ENCODE measurements around the gene KCND3. TPM values are rescaled to one million over a fixed set of nuclear protein-coding genes. Genes with fewer than 3 reads are reported as not detected.

KCND3 gene
- total RNA-seq, 4 donors from 2014 or later: 1.8 to 5.3 (median 4.2) TPM

DNA sequence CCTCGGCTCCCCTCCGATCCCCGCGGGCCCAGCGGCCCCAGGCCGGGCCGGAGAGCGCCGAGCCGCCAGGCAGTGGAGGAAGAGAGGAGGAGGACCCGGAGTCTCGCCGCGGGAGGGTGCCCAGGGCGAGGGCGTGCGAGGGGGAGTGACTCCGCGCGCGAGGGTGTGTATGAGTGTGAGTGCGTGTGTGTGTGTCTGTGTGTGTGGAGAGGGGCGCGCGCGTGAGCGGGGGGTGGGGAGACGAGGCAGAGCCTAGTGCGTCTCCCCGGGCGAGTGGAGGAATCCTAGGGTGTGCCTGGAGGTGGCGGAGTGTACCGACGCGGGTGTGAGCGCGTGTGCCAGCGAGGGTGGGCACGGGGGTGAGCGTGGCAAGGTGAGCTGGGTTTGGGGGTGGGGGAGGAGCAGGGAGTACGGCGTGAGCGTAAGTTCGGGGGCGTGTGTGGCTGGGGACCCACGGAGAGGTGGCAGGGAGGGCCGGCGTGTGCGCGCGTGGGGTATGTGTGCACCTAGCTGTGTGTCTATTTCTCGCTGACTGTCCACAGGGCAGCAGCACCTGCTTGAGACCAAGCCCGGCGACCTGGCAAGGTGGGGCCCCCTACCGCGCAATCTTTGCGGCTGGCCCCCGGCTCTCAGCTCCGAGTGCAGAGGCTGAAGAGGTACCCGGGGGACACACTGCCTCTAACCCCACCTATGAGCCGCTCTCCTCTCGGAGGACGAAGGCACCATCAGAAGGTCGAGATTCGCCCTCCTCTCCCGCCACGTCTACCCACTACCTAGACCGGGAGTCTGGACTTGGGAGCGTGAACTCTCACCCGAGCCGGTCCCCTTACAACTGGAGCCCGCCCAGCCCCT, 784 bp upstream of the KCND3 start:
- Histone ChIP-seq H3K4me3 (replicated peaks in 1 of 3) (peak overlapping the region in 2 of 3 donors; percentile 24 to 51), H3K9me3 (no peaks in the 10 kb centered on the region), H3K4me1 (peaks cover 19 to 28% of the 10 kb centered on the region in 2 donors), H3K27ac (peak overlapping the region in 2 of 3 donors; percentile 7 to 36), H3K27me3 (no peaks in the 10 kb centered on the region), H3K36me3 (no peaks in the 10 kb centered on the region)
- WGBS, 2 donors: 1 to 3% methylated on average over 33 to 44 of the region's 72 CpGs
- intact Hi-C loops (cut with DNase I): no loop called here
- DNase-seq: peak; percentile 38 to 43
- no peak for TF ChIP-seq CTCF (IDR thresholded peaks at IDR 0.05)
- no peak for TF ChIP-seq POLR2A (IDR thresholded peaks at IDR 0.05)

DNA sequence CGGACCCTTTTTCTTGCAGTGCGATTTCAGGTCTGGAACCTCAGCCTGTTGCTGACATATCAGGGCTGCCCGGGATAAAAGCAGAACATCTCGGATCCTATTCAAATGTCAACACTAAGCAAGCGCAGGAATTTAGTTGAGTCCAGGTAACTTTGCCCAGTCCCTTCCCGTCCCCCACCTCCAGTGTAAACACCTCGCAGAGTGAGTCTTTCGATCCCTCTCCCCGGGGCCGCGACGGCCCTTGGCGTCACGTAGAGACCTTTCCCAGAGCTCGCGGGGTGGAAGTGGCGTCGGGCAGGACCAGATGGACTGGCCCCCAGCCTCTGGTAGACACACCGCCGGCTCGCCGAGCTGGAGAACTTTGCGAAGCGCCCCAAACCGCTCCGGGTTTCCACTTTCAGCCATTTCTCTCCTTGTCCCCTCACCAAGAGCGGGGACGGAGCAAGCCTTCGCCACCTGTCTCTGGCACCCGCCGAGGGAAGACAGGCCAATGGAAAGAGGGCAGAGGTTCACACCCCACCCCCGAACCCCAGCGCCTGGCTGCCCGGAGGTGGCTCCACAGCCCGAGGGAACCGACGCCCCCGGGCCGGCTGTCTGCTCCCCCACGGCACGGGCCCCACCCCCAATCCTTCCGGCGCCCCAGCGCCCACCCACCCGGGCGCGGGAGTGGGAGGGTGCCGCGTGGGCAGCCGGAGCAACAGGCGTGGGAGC, 570 bp downstream of the KCND3 start:
- Histone ChIP-seq H3K4me1 (peaks cover 19 to 28% of the 10 kb centered on the region in 2 donors), H3K4me3 (replicated peaks in 1 of 3) (peak overlapping the region in 2 of 3 donors; percentile 16 to 51), H3K9me3 (no peaks in the 10 kb centered on the region), H3K27me3 (no peaks in the 10 kb centered on the region), H3K36me3 (no peaks in the 10 kb centered on the region), H3K27ac (no peak overlapping the region)
- TF ChIP-seq POLR2A (IDR thresholded peaks at IDR 0.05) (no peak), CTCF (IDR thresholded peaks at IDR 0.05) (no peak)
- peak; percentile 16 to 20 for DNase-seq
- intact Hi-C loops (cut with DNase I): no loop called here
- 3 to 9% methylated on average over 19 to 34 of the region's 51 CpGs for WGBS, 2 donors

- intact Hi-C loops (cut with DNase I): no loop called here
- H3K27ac ChIP-seq: no peak overlapping the region
- H3K4me3 ChIP-seq (replicated peaks in 1 of 3): no peak overlapping the region
- H3K27me3 ChIP-seq: no peaks in the 10 kb centered on the region
- H3K36me3 ChIP-seq: no peaks in the 10 kb centered on the region
- WGBS, 2 donors: 19 to 29% methylated on average over 8 of the region's 8 CpGs
- peaks cover 19 to 28% of the 10 kb centered on the region in 2 donors for H3K4me1 ChIP-seq
- DNase-seq: no peak
- TF ChIP-seq CTCF (IDR thresholded peaks at IDR 0.05) (no peak), POLR2A (IDR thresholded peaks at IDR 0.05) (no peak)
- no peaks in the 10 kb centered on the region for H3K9me3 ChIP-seq
Observed at GRCh38 chr1:111988377-111988742, 1.1 kb downstream of the KCND3 start.

DNA sequence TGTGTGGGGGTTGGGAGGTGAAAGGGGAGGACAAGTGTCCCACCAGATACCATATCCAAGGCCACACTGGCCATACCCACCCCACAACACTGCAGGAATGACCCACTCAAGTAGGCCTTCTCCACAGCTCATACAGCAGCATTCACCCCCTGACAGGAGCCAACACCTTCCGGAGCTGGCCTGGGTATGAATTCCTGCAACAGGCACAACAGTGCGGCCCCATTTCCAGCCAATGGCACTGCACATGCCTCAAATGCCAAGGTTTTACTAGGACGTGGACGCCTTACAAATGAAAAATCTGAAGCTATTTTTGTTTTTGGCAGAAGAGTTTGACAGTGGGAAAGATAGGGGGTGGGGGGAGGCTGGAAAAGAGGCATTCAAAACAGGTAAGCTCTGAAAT, 2.0 kb downstream of the KCND3 start:
- no peak overlapping the region for H3K4me3 ChIP-seq (replicated peaks in 1 of 3)
- DNase-seq: no peak
- peaks cover 19 to 28% of the 10 kb centered on the region in 2 donors for H3K4me1 ChIP-seq
- no peak overlapping the region for H3K27ac ChIP-seq
- H3K9me3 ChIP-seq: no peaks in the 10 kb centered on the region
- WGBS, 2 donors: 88 to 93% methylated on average over 4 of the region's 4 CpGs
- H3K27me3 ChIP-seq: no peaks in the 10 kb centered on the region
- TF ChIP-seq CTCF (IDR thresholded peaks at IDR 0.05): no peak
- no peak for TF ChIP-seq POLR2A (IDR thresholded peaks at IDR 0.05)
- H3K36me3 ChIP-seq: no peaks in the 10 kb centered on the region
- intact Hi-C loops (cut with DNase I): no loop called here

DNA sequence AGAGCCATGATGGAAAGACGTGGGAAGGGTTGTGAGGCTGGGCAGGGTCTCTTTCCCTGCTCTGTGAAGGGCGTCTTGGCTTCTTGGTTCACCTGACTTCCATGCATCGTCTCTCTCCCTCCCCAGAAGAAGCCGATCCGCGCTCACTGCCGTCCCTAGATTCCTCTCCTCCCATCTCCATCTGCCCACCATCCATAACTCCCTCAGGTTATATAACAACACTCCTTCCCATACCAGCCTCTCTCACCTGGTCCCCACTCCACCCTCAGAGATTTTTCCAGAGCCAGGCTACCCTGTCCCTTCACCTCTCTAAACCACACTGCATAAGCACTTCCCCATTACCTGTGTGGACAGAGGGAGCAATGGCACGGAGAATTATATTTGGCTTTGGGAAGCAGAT, 6.0 kb downstream of the KCND3 start:
- no peak overlapping the region for H3K4me3 ChIP-seq (replicated peaks in 1 of 3)
- H3K4me1 ChIP-seq: peaks cover 0 to under 1% of the 10 kb centered on the region in 2 donors
- H3K27ac ChIP-seq: no peak overlapping the region
- TF ChIP-seq POLR2A (IDR thresholded peaks at IDR 0.05) (no peak), CTCF (IDR thresholded peaks at IDR 0.05) (no peak)
- intact Hi-C loops (cut with DNase I): no loop called here
- WGBS, 2 donors: 83 to 90% methylated on average over 8 of the region's 8 CpGs
- no peaks in the 10 kb centered on the region for H3K9me3 ChIP-seq
- no peaks in the 10 kb centered on the region for H3K36me3 ChIP-seq
- H3K27me3 ChIP-seq: no peaks in the 10 kb centered on the region
- no peak for DNase-seq

Measured in thyroid gland (tissue), 4 donors.